Kidney tubule cell (primary cell): ENCODE results near the gene LRRC45.
A peak's percentile ranks its signal among the peaks of the same experiment; 100 is the strongest.

Experiments used
- DNase-seq: peaks from one replicate; pipeline ENCODE4 v3.0.0-alpha.2; 2018; ENCODE audit warnings: low spot score

The LRRC45 gene

GRCh38 chr17:82020572-82021106 is 2.5 kb upstream of the LRRC45 start:
- DNase-seq = no peak

- DNase-seq = peak; percentile 80
Observed at GRCh38 chr17:82021107-82021899, 1.8 kb upstream of the LRRC45 start.

GRCh38 chr17:82021900-82022309 is 1.2 kb upstream of the LRRC45 start:
- peak; percentile 16 for DNase-seq

GRCh38 chr17:82022310-82022980 is 660 bp upstream of the LRRC45 start, which contains the start of gene CENPX:
Gene CENPX (minus strand): TSS chr17:82022878. CDS start chr17:82022861, 17 bp downstream.
- DNase-seq = no peak

GRCh38 chr17:82023447-82024241 is 539 bp downstream of the LRRC45 start:
- peak; percentile 36 for DNase-seq

GRCh38 chr17:82024859-82025258 is 1.8 kb downstream of the LRRC45 start:
- DNase-seq = no peak

- no peak for DNase-seq
Observed at GRCh38 chr17:82025401-82026107, 2.4 kb downstream of the LRRC45 start.

- no peak for DNase-seq
Observed at GRCh38 chr17:82028246-82028645, 5.1 kb downstream of the LRRC45 start.

GRCh38 chr17:82028966-82029365 is 5.9 kb downstream of the LRRC45 start:
- DNase-seq = no peak

GRCh38 chr17:82029391-82029790 is 6.3 kb downstream of the LRRC45 start:
- DNase-seq = no peak

- no peak for DNase-seq
Observed at GRCh38 chr17:82029990-82030469, 6.9 kb downstream of the LRRC45 start.

- DNase-seq = peak; percentile 83
Observed at GRCh38 chr17:82030470-82031302, 7.6 kb downstream of the LRRC45 start.

GRCh38 chr17:82031303-82031884 is 8.3 kb downstream of the LRRC45 start, which contains the start of gene RAC3:
Gene RAC3 (plus strand): TSS chr17:82031678. CDS start chr17:82031762, 84 bp downstream.
- DNase-seq = peak; percentile 33

GRCh38 chr17:82031885-82032627 is 9.0 kb downstream of the LRRC45 start:
- peak; percentile 44 for DNase-seq

- DNase-seq = no peak
Observed at GRCh38 chr17:82033359-82034085, 10.4 kb downstream of the LRRC45 start.

GRCh38 chr17:82034371-82035011 is 11.4 kb downstream of the LRRC45 start:
- DNase-seq = no peak

GRCh38 chr17:82035488-82035887 is 12.4 kb downstream of the LRRC45 start:
- DNase-seq = no peak
